ENCODE results near the gene SBK2. TPM values are rescaled to one million over a fixed set of nuclear protein-coding genes. Genes with fewer than 3 reads are reported as not detected.

The SBK2 gene, protein sequence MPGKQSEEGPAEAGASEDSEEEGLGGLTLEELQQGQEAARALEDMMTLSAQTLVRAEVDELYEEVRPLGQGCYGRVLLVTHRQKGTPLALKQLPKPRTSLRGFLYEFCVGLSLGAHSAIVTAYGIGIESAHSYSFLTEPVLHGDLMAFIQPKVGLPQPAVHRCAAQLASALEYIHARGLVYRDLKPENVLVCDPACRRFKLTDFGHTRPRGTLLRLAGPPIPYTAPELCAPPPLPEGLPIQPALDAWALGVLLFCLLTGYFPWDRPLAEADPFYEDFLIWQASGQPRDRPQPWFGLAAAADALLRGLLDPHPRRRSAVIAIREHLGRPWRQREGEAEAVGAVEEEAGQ
- total RNA-seq (2014; rRNA removed; shearing (Covaris generic)) (not detected in 2 replicates), total RNA-seq (2022) (not detected in 2 replicates), Bru-seq, nascent RNA (not detected), BruChase-seq, experiment 1, labeled RNA remaining after a 6-hour chase (not detected), BruChase-seq, experiment 2, labeled RNA remaining after a 2-hour chase (not detected)
- long read RNA-seq = 0 reads

- H4K20me1 ChIP-seq (ENCODE audit: insufficient read depth, low read length) = no peaks in the 10 kb centered on the region
- H3K79me2 ChIP-seq (ENCODE audit: insufficient read depth, low read depth, low read length) = no peaks in the 10 kb centered on the region
- ChIA-PET CTCF (ENCODE audit: unreplicated experiment) (no interaction called here), POLR2A (no interaction called here)
- intact Hi-C loops (cut with micrococcal nuclease; ENCODE audit: unreplicated experiment) = no loop called here
- H3K9me3 ChIP-seq (ENCODE audit: low read length) = no peaks in the 10 kb centered on the region
- DNase-seq (ENCODE audit: low spot score) = peak; percentile 29
- no peak within 1 kb of the TSS for H2AFZ ChIP-seq (ENCODE audit: low read length)
- TF ChIP-seq, protein P1, sequence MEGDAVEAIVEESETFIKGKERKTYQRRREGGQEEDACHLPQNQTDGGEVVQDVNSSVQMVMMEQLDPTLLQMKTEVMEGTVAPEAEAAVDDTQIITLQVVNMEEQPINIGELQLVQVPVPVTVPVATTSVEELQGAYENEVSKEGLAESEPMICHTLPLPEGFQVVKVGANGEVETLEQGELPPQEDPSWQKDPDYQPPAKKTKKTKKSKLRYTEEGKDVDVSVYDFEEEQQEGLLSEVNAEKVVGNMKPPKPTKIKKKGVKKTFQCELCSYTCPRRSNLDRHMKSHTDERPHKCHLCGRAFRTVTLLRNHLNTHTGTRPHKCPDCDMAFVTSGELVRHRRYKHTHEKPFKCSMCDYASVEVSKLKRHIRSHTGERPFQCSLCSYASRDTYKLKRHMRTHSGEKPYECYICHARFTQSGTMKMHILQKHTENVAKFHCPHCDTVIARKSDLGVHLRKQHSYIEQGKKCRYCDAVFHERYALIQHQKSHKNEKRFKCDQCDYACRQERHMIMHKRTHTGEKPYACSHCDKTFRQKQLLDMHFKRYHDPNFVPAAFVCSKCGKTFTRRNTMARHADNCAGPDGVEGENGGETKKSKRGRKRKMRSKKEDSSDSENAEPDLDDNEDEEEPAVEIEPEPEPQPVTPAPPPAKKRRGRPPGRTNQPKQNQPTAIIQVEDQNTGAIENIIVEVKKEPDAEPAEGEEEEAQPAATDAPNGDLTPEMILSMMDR (conservative IDR thresholded peaks at IDR 0.05; ENCODE audit: low read length) = peak; percentile 58
- no peak for TF ChIP-seq EZH2phosphoT487 (IDR thresholded peaks at IDR 0.05; ENCODE audit: borderline replicate concordance, low read depth, low read length)
- H3K27ac ChIP-seq (ENCODE audit: low read depth, low read length, poor library complexity, severe bottlenecking) = no peak within 1 kb of the TSS
- H3K36me3 ChIP-seq (ENCODE audit: insufficient read depth, low read length) = no peaks in the 10 kb centered on the region
- no peaks in the 10 kb centered on the region for H3K9me2 ChIP-seq (ENCODE audit: insufficient read depth, low read length)
- H3K4me2 ChIP-seq (ENCODE audit: low read length) = no peak within 1 kb of the TSS
- BruUV-seq (replicated peaks) = no TSS peak
- no peak within 1 kb of the TSS for H3K4me3 ChIP-seq (ENCODE audit: low read depth, low read length, poor library complexity, severe bottlenecking)
- H3K4me1 ChIP-seq (ENCODE audit: insufficient read depth, low read length, poor library complexity, severe bottlenecking) = no peaks in the 10 kb centered on the region
Measured at GRCh38 chr19:55536951-55537740, at the start of gene SBK2. Gene SBK2, minus strand, starts transcription at chr19:55537133. Its CDS starts 839 bp downstream, at chr19:55536294.

DNA sequence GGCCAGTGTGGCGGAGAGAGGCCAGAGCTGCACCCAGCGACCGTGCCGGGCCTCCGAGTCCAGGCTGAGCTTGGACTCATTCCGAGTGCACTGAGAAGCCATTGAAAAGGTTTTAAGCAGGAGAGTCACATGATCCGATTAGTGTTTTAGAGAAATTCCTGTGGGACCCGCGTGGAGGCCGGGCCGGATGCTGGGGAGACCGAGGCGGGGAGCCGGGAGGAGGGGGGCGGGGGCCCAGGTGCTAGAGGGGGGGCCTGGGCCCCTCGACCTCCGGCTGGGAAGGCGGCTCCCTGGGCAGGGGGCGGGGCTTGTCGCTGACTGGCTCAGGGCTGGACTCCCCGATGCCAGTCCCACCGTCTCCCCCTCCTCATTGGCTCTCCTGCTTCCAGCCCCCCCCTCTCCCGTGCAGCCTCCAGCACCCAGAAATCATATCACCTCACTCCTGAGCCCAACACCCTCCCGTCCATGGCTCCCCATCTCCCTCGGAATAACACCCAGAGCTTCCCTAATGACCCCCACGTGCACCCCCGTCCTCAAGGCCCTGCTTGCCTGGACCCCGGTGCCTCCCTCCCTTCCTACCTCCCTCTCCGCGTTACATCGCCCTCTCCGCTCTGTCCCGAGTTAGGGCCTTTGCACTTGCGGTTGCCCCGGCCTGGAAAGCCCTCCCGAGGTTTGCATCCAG is 48.9 kb upstream of the SBK2 start:
- Histone ChIP-seq H4K20me1 (ENCODE audit: insufficient read depth, low read length) (no peaks in the 10 kb centered on the region), H3K9me2 (ENCODE audit: insufficient read depth, low read length) (no peaks in the 10 kb centered on the region), H3K36me3 (ENCODE audit: insufficient read depth, low read length) (no peaks in the 10 kb centered on the region), H3K4me2 (ENCODE audit: low read length) (peak overlapping the region; percentile 79), H2AFZ (ENCODE audit: low read length) (peak overlapping the region; percentile 70), H3K79me2 (ENCODE audit: insufficient read depth, low read depth, low read length) (no peaks in the 10 kb centered on the region), H3K4me1 (ENCODE audit: insufficient read depth, low read length, poor library complexity, severe bottlenecking) (peaks cover 24% of the 10 kb centered on the region), H3K27ac (ENCODE audit: low read depth, low read length, poor library complexity, severe bottlenecking) (no peak overlapping the region), H3K9me3 (ENCODE audit: low read length) (no peaks in the 10 kb centered on the region), H3K4me3 (ENCODE audit: low read depth, low read length, poor library complexity, severe bottlenecking) (peak overlapping the region; percentile 46)
- ChIA-PET CTCF (ENCODE audit: unreplicated experiment) (no interaction called here), POLR2A (interaction anchor here (1.2 kb wide), 1 partner anchor 14 kb away, joined by 7 read pairs; the partner anchor contains the start of genes FIZ1 and ZNF524)
- intact Hi-C loops (cut with micrococcal nuclease; ENCODE audit: unreplicated experiment) = no loop called here
- no TSS peak for BruUV-seq (replicated peaks)
- no peak for TF ChIP-seq EZH2phosphoT487 (IDR thresholded peaks at IDR 0.05; ENCODE audit: borderline replicate concordance, low read depth, low read length)
- TF ChIP-seq, protein P1 (conservative IDR thresholded peaks at IDR 0.05; ENCODE audit: low read length) = no peak
- DNase-seq (ENCODE audit: low spot score) = peak; percentile 43

Measured in OCI-LY7 (cell line).